ENCODE results near the gene CDH26. TPM values are rescaled to one million over a fixed set of nuclear protein-coding genes. Genes with fewer than 3 reads are reported as not detected.

CDH26 gene
- total and polyA plus RNA-seq, 9 of the 15 experiments (the other 6 are each of a cell fraction or from before 2014, with no cell fraction given) = 0.07 to 0.13 (median 0.10) TPM; not detected in 4

DNA sequence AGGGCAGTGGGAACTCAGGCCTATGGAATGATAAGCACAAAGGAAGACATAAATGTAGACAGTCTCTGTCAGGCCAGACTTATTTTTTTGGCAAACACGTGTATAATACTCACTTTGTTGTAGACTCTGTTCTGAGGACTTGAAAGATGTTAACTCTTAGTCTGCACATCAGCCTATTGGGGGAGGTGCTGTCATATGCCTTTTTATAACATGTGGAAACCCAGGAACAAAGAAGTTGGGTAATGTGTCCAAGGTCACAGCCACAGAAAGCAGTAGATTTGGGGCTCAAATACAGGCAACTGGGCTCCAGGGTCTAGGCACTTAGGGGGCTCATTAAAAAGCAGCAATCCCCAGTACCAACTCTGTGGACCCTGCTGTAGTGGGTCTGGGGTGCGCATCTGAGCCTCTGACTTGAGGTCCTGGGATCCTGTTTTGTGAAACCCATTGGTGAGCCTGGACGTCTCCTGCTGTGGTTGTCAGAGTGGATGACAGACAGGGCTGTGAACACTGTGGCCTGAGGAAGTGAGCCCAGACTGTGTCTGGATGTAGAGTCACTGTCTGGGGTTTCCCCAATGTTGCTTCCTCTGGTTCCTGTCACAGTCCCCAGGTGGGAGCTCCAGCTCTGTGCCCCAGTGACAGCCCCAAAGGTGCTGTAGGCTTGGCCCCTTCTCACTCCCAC, 50.0 kb downstream of the CDH26 start:
- ATAC-seq (no peak), DNase-seq (ENCODE audit: extremely low read depth in 1 of 4, low spot score in 3 of 4) (no peak), FAIRE-seq (no peak)
- no peak overlapping the region for H3K4me3 ChIP-seq
- H3K4me1 ChIP-seq (replicated peaks in 1 of 2; ENCODE audit: control insufficient read depth in 2 of 2, insufficient read depth in 2 of 2, low read length in 2 of 2) = no peaks in the 10 kb centered on the region
- no peak overlapping the region for H3K9ac ChIP-seq (ENCODE audit: insufficient read depth in 1 of 2, low read depth in 2 of 2, low read length in 2 of 2)
- no peaks in the 10 kb centered on the region for H3K79me2 ChIP-seq (ENCODE audit: control insufficient read depth, insufficient read depth, low read length)
- peaks cover 3 to 18% of the 10 kb centered on the region in 2 experiments; a peak in 4 of 5 replicates for H3K27me3 ChIP-seq (ENCODE audit: control insufficient read depth in 2 of 2, insufficient read depth in 2 of 2, low read length in 2 of 2)
- in situ Hi-C loops (cut with MboI) = no loop called here
- H4K20me1 ChIP-seq (replicated peaks; ENCODE audit: control insufficient read depth, insufficient read depth, low read length) = no peaks in the 10 kb centered on the region
- no peaks in the 10 kb centered on the region for H3K9me1 ChIP-seq (ENCODE audit: control insufficient read depth, insufficient read depth, low read length)
- TF ChIP-seq, protein P1, sequence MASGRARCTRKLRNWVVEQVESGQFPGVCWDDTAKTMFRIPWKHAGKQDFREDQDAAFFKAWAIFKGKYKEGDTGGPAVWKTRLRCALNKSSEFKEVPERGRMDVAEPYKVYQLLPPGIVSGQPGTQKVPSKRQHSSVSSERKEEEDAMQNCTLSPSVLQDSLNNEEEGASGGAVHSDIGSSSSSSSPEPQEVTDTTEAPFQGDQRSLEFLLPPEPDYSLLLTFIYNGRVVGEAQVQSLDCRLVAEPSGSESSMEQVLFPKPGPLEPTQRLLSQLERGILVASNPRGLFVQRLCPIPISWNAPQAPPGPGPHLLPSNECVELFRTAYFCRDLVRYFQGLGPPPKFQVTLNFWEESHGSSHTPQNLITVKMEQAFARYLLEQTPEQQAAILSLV (tag; IDR thresholded peaks at IDR 0.05) = no peak
- TF ChIP-seq MYC (IDR thresholded peaks at IDR 0.05; ENCODE audit: low read depth, low read length) (no peak), MYC (CRISPR knock-in tag; IDR thresholded peaks at IDR 0.05; ENCODE audit: borderline replicate concordance, low read depth) (no peak), CREB1 (IDR thresholded peaks at IDR 0.05) (no peak), CREB1 (CRISPR knock-in tag; IDR thresholded peaks at IDR 0.05) (no peak)
- H2AFZ ChIP-seq (ENCODE audit: low read depth, low read length) = no peak overlapping the region
- intact Hi-C loops (cut with micrococcal nuclease) = no loop called here
- CTCF ChIA-PET (ENCODE audit: low intra/inter-chr PET ratio) = no interaction called here
- no peaks in the 10 kb centered on the region for H3K36me3 ChIP-seq (ENCODE audit: control insufficient read depth, insufficient read depth, low read length)
- H3K9me3 ChIP-seq (replicated peaks; ENCODE audit: control insufficient read depth, insufficient read depth, low read depth, low read length) = no peaks in the 10 kb centered on the region
- no TSS peak for BruUV-seq (replicated peaks)
- no peak overlapping the region for H3K27ac ChIP-seq (ENCODE audit: extremely low read depth, low read depth, low read length)
- WGBS (ENCODE audit: insufficient coverage, low coverage, missing lambda C conversion rate) = 0% methylated on average over 3 of the region's 3 CpGs
- H3K4me2 ChIP-seq (ENCODE audit: insufficient read depth, low read length) = no peak overlapping the region
- POLR2A ChIA-PET = interaction anchor here (0.6 kb wide), 1 partner anchor 432 kb away, joined by 3 read pairs; no protein-coding TSS in a partner anchor
